ENCODE measurements around the gene AMPH.

GRCh38 chr7:38462819-38463218 is 168.4 kb downstream of the AMPH start:
- TF ChIP-seq CTCF (IDR thresholded peaks at IDR 0.05; ENCODE audit: low read depth, low read length) = no peak
- TF ChIP-seq EZH2phosphoT487 (IDR thresholded peaks at IDR 0.05; ENCODE audit: low read depth) = no peak
